ENCODE results near the gene SELENOF.
"Not testable (repeated sequence)": the region's sequence is repeated elsewhere in the genome, so short reads cannot be mapped to it uniquely, and the experiment has no call there.

SELENOF gene

DNA sequence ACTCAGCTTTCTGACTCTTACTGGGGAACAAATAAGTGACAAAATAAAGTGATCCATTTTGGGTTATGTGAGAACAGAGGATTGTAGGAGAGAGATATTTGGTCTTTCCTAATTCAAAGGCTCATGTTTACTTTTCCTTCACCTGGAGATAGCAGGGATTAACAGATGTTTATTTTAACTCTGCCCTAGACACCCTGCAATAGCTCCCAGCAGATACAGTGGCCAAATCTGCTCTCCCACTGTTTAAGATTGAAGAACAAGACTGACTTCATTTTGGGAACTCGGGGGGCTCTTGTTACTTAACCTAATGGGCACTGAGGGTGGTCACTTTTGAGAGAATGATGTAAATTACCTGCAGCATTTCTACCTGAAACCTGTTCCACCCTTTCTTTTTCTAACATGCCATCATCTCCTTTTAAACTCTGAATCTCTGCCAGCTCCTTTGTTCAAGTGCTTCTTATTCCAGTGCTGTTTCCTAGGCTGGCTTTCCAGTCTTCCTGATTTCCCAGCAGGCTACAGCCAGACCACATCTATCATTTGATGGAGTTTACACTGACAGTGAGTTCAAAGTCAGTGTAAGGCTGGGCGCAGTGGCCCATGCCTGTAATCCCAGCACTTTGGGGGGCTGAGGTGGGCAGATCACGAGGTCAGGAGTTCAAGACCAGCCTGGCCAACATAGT, 90.0 kb downstream of the SELENOF start:
- no peak for TF ChIP-seq CTCF (IDR thresholded peaks at IDR 0.05; ENCODE audit: insufficient read depth, low read depth, low read length, missing control alignments)
- no peak overlapping the region for H3K4me3 ChIP-seq (ENCODE audit: low read depth, low read length)
- DNase-seq (ENCODE audit: low read depth): no peak

GRCh38 chr1:86823386-86823785, 90.5 kb downstream of the SELENOF start:
- no peak for TF ChIP-seq CTCF (IDR thresholded peaks at IDR 0.05; ENCODE audit: insufficient read depth, low read depth, low read length, missing control alignments)
- no peak overlapping the region for H3K4me3 ChIP-seq (ENCODE audit: low read depth, low read length)
- no peak for DNase-seq (ENCODE audit: low read depth)

DNA sequence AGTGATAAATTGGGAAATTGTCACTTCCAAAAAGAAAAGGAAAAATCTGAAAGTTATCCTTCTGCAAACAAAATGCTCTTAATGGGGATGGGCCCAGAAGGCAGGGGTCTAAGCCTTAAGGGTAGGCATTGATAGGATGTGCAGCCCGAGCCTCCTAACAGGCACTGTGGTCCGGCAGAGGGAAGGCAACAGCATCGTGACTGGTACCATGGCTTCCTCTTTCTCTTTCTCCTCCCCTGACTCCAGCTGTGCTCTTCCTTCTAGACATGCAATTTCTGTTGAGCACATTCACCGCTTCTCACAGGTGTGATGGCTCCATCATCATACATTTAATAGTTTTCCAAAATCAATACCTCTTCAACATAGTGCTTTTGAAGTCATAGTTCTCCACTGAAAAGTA, 91.5 kb downstream of the SELENOF start:
- no peak for TF ChIP-seq CTCF (IDR thresholded peaks at IDR 0.05; ENCODE audit: insufficient read depth, low read depth, low read length, missing control alignments)
- DNase-seq (ENCODE audit: low read depth): no peak

DNA sequence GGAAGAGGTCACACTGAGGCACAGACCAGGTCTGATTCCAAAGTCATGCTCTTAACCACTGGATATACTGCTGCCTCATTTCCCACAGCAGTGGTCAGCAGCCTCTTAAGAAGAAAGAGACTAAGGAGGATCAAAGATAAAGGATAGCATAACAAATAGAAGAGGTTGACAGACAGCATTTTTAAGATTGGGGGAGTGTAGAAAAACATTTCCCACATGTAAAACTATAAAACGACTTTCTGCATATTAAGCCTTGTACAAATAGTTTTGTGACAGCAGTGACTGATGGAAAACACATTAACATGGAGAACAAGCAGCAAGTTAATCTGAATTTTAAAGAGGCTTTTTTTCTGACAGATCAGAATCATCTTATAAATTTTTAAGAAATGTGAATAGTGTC, 92.0 kb downstream of the SELENOF start:
- DNase-seq (ENCODE audit: low read depth): no peak
- no peak for TF ChIP-seq CTCF (IDR thresholded peaks at IDR 0.05; ENCODE audit: insufficient read depth, low read depth, low read length, missing control alignments)
- H3K4me3 ChIP-seq (ENCODE audit: low read depth, low read length): no peak overlapping the region

More for the DNA sequence above, 91.5 kb downstream of the SELENOF start:
- H3K4me3 ChIP-seq (ENCODE audit: low read depth, low read length): no peak overlapping the region

- DNase-seq (ENCODE audit: low read depth); H3K4me3 ChIP-seq (ENCODE audit: low read depth, low read length): not testable (repeated sequence)
These were observed 94.0 kb downstream of the SELENOF start for GRCh38 chr1:86819970-86820369.

DNA sequence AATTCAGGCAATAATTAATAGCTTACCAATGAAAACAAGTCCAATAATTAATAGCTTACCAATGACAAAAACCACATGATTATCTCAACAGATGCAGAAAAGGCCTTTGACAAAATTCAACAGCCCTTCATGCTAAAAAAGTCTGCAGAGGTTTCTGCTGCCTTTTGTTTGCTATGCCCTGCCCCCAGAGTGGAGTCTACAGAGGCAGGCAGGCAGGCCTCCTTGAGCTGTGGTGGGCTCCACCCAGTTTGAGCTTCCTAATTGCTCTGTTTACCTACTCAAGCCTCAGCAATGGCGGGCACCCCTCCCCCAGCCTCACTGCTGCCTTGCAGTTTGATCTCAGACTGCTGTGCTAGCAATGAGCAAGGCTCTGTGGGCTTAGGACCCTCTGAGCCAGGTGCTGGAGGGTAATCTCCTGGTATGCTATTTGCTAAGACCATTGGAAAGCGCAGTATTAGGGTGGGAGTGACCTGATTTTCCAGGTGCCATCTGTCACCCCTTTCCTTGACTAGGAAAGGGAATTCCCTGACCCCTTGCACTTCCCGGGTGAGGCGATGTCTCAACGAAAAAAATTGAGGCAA, 96.6 kb downstream of the SELENOF start:
- DNase-seq (ENCODE audit: low read depth); H3K4me3 ChIP-seq (ENCODE audit: low read depth, low read length): not testable (repeated sequence)

DNA sequence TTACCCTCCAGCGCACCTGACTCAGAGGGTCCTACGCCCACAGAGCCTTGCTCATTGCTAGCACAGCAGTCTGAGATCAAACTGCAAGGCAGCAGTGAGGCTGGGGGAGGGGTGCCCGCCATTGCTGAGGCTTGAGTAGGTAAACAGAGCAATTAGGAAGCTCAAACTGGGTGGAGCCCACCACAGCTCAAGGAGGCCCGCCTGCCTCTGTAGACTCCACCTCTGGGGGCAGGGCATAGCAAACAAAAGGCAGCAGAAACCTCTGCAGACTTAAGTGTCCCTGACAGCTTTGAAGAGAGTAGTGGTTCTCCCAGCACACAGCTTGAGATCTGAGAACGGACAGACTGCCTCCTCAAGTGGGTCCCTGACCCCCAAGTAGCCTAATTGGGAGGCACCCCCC, 99.8 kb downstream of the SELENOF start:
- H3K4me3 ChIP-seq (ENCODE audit: low read depth, low read length); DNase-seq (ENCODE audit: low read depth): not testable (repeated sequence)

Measured in GM12865 (cell line).